Activated naive CD8-positive, alpha-beta T cell treated with anti-CD3 and anti-CD28 coated beads, Interleukin-2, amount 10 ng/mL, durations not matched to agents 7 days and 5 days (primary cell): ENCODE results near the gene CD4. TPM values are rescaled to one million over a fixed set of nuclear protein-coding genes. Genes with fewer than 3 reads are reported as not detected.

ENCODE experiments used
- ATAC-seq: fragments of 150-1000 bp; cut with Tn5 transposase; one replicate; pipeline ENCODE4 v1.10.0; 2021; ENCODE audit warnings: low read depth, moderate library complexity
- POLR2A ChIA-PET: fragments of 350-600 bp; sonication (Branson Sonifier 250); formaldehyde crosslinking; loops from one replicate; lab custom pipeline; 2021; ENCODE audit warnings: antibody characterized with exemption; lab: Charles Lee
- DNase-seq: peaks from one replicate; pipeline ENCODE4 v3.0.0; 2021
- H3K27ac Mint-ChIP-seq: one replicate; pipeline ENCODE4 v1.8.0; 2022; ENCODE audit warnings: mild to moderate bottlenecking, mixed read lengths
- H3K27me3 Mint-ChIP-seq: one replicate; pipeline ENCODE4 v1.8.0; 2022; ENCODE audit warnings: mild to moderate bottlenecking, moderate library complexity, mixed read lengths
- H3K36me3 Mint-ChIP-seq: one replicate; pipeline ENCODE4 v1.8.0; 2021; ENCODE audit warnings: mild to moderate bottlenecking, mixed read lengths
- H3K4me1 Mint-ChIP-seq: one replicate; pipeline ENCODE4 v1.8.0; 2021; ENCODE audit warnings: mixed read lengths
- H3K4me3 Mint-ChIP-seq: one replicate; pipeline ENCODE4 v1.8.0; 2022; ENCODE audit warnings: mild to moderate bottlenecking, moderate library complexity, mixed read lengths
- H3K9me3 Mint-ChIP-seq: one replicate; pipeline ENCODE4 v1.8.0; 2021; ENCODE audit warnings: mixed read lengths
- total RNA-seq, 2 experiments: library from RNA; stranded (reverse); gene quantifications; one replicate each; pipeline ENCODE4 v1.2.3, GENCODE V29; 2021

CD4 gene
- total RNA-seq, 2 experiments from 2014 or later: 2.6 to 3.0 TPM

GRCh38 chr12:6784761-6785160 lies 4.6 kb upstream of the CD4 start:
- POLR2A ChIA-PET: no interaction called here
- ATAC-seq (no peak), DNase-seq (no peak)
- Mint-ChIP-seq H3K27ac (no peak overlapping the region), H3K27me3 (peaks cover 6% of the 10 kb centered on the region), H3K4me3 (no peak overlapping the region), H3K36me3 (no peaks in the 10 kb centered on the region), H3K9me3 (no peaks in the 10 kb centered on the region), H3K4me1 (peaks cover 27% of the 10 kb centered on the region)

DNA sequence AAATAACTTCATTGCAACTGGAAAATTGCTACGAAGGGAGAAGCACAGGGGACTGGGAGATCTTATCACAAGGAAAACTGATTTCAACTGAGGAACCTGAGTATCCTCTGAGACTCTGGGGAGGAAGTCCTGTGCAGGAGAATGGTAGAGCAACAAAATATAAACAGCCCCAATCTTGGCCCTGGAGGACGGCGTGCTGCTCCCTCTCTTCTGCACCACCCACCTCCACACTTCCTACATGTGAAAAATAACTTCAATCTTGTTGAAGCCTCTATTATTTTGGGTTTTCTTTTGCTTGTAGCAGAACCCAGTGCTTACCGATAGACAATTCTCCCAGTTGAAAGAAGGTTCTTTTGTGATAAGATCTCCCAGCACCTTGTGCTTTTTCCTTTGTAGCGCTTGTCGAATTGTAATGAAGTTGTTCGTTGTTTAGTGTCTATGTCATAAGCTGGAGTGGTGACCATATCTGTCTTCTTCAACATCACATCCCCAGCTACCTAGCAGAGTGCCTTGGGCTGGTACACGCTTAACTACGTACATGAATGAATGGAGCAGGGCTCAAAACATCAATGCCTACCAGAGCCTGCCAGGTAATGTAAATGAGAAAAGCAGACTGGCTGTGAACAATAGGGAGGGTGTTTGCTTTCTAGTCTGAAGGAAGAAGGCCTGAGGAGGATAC lies 2.8 kb upstream of the CD4 start:
- Mint-ChIP-seq H3K36me3 (no peaks in the 10 kb centered on the region), H3K27me3 (peaks cover 7% of the 10 kb centered on the region), H3K27ac (no peak overlapping the region), H3K4me3 (peak overlapping the region; percentile 2), H3K9me3 (no peaks in the 10 kb centered on the region), H3K4me1 (peaks cover 19% of the 10 kb centered on the region)
- DNase-seq (no peak), ATAC-seq (peak; percentile 12)
- POLR2A ChIA-PET: interaction anchor here (1.3 to 1.8 kb wide), 2 partner anchors 34 kb away, joined by 4 to 5 read pairs; partner anchors contain the start of gene MLF2

DNA sequence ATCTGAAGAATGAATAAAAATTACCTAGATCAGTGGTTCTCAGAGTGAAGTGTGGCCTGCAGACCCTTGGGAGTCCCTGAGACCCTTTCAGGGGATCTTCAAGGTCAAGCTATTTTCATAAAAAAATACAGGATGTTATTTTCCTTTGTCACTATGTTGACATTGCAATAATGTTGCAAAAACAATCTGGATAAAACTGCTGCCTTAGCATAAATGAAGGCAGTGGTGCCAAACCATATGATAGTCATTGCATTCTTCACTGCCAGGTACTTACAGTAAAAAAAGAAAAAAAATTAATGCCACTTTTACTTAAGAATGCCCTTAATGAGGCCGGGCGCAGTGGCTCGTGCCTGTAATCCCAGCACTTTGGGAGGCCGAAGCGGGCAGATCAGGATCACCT lies 2.0 kb upstream of the CD4 start:
- POLR2A ChIA-PET: interaction anchor here (1.8 kb wide), 1 partner anchor 35 kb away, joined by 5 read pairs; the partner anchor contains the start of gene MLF2
- DNase-seq (no peak), ATAC-seq (no peak)
- H3K27me3 Mint-ChIP-seq: peaks cover 8% of the 10 kb centered on the region
- peaks cover 26% of the 10 kb centered on the region for H3K4me1 Mint-ChIP-seq
- no peak overlapping the region for H3K4me3 Mint-ChIP-seq
- no peaks in the 10 kb centered on the region for H3K36me3 Mint-ChIP-seq
- H3K27ac Mint-ChIP-seq: no peak overlapping the region
- no peaks in the 10 kb centered on the region for H3K9me3 Mint-ChIP-seq

DNA sequence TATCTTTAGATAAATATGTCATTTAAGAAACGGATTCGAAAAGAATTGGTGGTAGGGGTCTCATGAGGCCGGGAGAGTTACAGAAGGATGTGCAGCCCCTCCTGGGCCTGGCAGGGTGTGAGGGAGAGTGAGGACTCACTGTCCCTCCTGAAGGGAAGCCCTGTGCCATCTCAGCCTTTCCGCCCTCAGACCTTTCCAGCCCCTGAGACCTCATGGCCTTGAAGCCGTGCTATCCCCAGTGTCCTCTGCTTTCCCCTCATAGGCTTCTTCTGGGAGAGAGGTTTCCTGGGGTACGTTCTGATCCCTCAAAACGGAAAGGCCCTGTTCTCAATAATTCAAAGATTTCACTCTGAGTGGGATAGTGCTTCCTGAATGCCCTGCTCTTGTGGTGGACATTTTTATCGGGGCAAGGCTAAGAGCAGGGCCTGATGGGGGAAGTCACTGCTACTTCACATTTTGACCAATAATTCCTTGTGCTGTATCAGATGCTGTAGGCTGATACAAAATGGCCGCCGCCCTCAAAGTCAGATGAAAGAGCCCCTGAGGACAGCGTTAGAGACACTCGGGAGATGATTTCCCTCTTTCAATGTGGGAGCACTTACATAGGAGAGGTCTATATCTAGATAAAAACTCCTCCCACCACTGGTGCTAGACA lies 1.3 kb downstream of the CD4 start:
- no peak for ATAC-seq
- Mint-ChIP-seq H3K4me1 (peaks cover 39% of the 10 kb centered on the region), H3K9me3 (no peaks in the 10 kb centered on the region), H3K4me3 (no peak overlapping the region), H3K27me3 (peaks cover 24% of the 10 kb centered on the region), H3K36me3 (no peaks in the 10 kb centered on the region), H3K27ac (no peak overlapping the region)
- no peak for DNase-seq
- POLR2A ChIA-PET: interaction anchor here (2.3 kb wide), 1 partner anchor 37 kb away, joined by 11 read pairs; the partner anchor contains the start of gene MLF2

GRCh38 chr12:6791931-6792520 lies 2.7 kb downstream of the CD4 start:
- DNase-seq (no peak), ATAC-seq (peak; percentile 5)
- Mint-ChIP-seq H3K27me3 (peaks cover 37% of the 10 kb centered on the region), H3K4me3 (peak overlapping the region; percentile 58), H3K4me1 (peaks cover 30% of the 10 kb centered on the region), H3K27ac (peak overlapping the region; percentile 30), H3K9me3 (no peaks in the 10 kb centered on the region), H3K36me3 (no peaks in the 10 kb centered on the region)
- POLR2A ChIA-PET: interaction anchor here (0.8 to 2.3 kb wide), 6 partner anchors 17 to 103 kb away, joined by 3 to 11 read pairs (median 4); partner anchors contain the start of genes COPS7A, MLF2, USP5 and ZNF384

DNA sequence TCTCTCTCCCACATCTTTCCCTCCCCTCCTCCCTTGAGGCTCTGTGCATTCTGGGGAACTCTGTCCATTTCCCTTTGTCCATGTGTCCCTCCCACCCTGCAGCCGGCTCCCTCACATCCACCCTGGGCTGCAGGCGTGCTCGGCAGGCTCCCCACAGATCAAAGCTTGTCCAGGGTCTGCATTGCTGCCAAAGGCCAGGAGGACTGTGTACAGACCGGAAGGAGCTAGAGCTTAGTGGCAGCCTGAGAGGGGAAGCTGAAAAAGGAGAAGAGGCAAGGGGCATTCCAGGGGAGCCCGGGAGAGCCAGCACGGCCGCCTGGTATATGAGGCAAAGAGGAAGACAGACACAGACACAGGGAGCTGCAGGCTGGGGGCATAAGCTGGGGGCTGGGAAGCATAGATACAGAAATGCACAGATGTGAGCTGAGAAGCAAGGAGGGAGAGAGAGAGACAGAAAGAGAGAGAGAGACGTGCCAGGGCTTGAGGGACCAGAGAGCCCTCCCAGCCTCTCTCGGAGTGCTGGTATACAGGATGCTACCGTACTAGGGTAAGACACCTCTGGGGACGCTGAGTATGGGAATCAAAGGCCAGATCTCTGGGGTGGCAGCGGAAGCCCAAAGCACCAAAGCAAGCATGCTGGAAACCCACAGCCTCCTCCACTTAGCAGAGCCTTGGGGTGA lies 3.3 kb downstream of the CD4 start:
- Mint-ChIP-seq H3K4me3 (peak overlapping the region; percentile 58), H3K27ac (peak overlapping the region; percentile 44), H3K27me3 (peaks cover 41% of the 10 kb centered on the region), H3K9me3 (no peaks in the 10 kb centered on the region), H3K4me1 (peaks cover 28% of the 10 kb centered on the region), H3K36me3 (no peaks in the 10 kb centered on the region)
- peak; percentile 57 for DNase-seq
- ATAC-seq: peak; percentile 94
- POLR2A ChIA-PET: interaction anchor here (0.5 to 2.3 kb wide), 7 partner anchors 18 to 151 kb away, joined by 3 to 11 read pairs (median 4); partner anchors contain the start of genes C12orf57, COPS7A, MLF2 and RNU7-1

- H3K27ac Mint-ChIP-seq: no peak overlapping the region
- DNase-seq: no peak
- peaks cover 45% of the 10 kb centered on the region for H3K27me3 Mint-ChIP-seq
- H3K4me1 Mint-ChIP-seq: peaks cover 22% of the 10 kb centered on the region
- no peak overlapping the region for H3K4me3 Mint-ChIP-seq
- no peaks in the 10 kb centered on the region for H3K36me3 Mint-ChIP-seq
- H3K9me3 Mint-ChIP-seq: no peaks in the 10 kb centered on the region
- POLR2A ChIA-PET: no interaction called here
- no peak for ATAC-seq
Measured at GRCh38 chr12:6795088-6795487, 5.8 kb downstream of the CD4 start.

- POLR2A ChIA-PET: no interaction called here
- H3K4me3 Mint-ChIP-seq: no peak overlapping the region
Measured at GRCh38 chr12:6796576-6796975, 7.2 kb downstream of the CD4 start.

DNA sequence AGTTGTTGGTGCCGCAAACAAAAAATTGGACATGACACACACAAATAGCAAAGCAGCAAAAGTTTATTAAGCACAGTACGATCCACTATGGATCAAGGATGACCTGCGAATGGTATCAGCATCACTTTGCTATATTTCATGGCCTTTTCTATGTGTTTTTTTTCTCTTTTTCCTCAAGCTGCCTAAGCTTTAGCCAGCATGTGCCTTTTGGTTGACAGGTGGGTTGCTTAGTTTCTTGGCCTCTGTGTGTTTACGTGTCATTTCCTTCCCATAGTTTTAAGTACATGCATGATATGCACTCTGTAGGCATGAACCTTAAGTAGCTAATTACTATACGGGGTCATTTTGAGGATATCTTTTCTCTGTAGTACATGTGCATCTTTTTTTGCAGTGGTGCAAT lies 9.8 kb downstream of the CD4 start:
- POLR2A ChIA-PET: no interaction called here
- no peaks in the 10 kb centered on the region for H3K9me3 Mint-ChIP-seq
- no peak for DNase-seq
- H3K27me3 Mint-ChIP-seq: peaks cover 41% of the 10 kb centered on the region
- no peaks in the 10 kb centered on the region for H3K36me3 Mint-ChIP-seq
- no peak overlapping the region for H3K27ac Mint-ChIP-seq
- no peak for ATAC-seq
- peaks cover 3% of the 10 kb centered on the region for H3K4me1 Mint-ChIP-seq
- H3K4me3 Mint-ChIP-seq: no peak overlapping the region

More at GRCh38 chr12:6796576-6796975, 7.2 kb downstream of the CD4 start:
- no peak for ATAC-seq
- Mint-ChIP-seq H3K36me3 (no peaks in the 10 kb centered on the region), H3K27ac (no peak overlapping the region), H3K27me3 (peaks cover 45% of the 10 kb centered on the region), H3K4me1 (peaks cover 22% of the 10 kb centered on the region), H3K9me3 (no peaks in the 10 kb centered on the region)
- no peak for DNase-seq

GRCh38 chr12:6807170-6807569 lies 17.8 kb downstream of the CD4 start:
- ATAC-seq (no peak), DNase-seq (no peak)
- Mint-ChIP-seq H3K4me3 (no peak overlapping the region), H3K4me1 (no peaks in the 10 kb centered on the region), H3K27me3 (peaks cover 29% of the 10 kb centered on the region), H3K27ac (no peak overlapping the region), H3K36me3 (no peaks in the 10 kb centered on the region), H3K9me3 (no peaks in the 10 kb centered on the region)
- POLR2A ChIA-PET: interaction anchor here (0.7 kb wide), 1 partner anchor 53 kb away, joined by 8 read pairs; no protein-coding TSS in a partner anchor

GRCh38 chr12:6809056-6809455 lies 19.7 kb downstream of the CD4 start:
- Mint-ChIP-seq H3K27ac (no peak overlapping the region), H3K4me3 (no peak overlapping the region), H3K4me1 (no peaks in the 10 kb centered on the region), H3K9me3 (no peaks in the 10 kb centered on the region), H3K27me3 (peaks cover 38% of the 10 kb centered on the region), H3K36me3 (no peaks in the 10 kb centered on the region)
- no peak for DNase-seq
- ATAC-seq: no peak
- POLR2A ChIA-PET: interaction anchor here (1.2 kb wide), 1 partner anchor 16 kb away, joined by 3 read pairs; no protein-coding TSS in a partner anchor

DNA sequence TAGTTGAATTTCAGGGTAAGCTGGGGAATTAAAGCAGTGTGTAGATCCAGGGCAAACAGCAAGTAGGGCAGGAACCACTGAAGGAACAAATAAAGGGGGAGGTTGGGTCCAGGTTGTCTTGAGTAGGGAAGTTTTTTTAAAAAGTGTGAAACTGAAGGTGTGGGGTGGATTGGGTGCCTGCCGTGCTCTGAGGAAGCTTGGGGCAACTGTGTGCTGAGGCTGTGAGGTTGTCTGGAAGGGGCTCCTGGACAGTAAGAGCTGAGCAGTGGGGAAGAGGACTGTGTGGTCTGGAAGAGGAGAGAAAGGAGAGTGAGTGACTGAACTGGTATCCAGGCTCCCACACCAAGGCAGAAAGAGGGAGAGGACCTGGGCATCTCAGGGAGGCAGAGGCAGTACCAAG lies 21.4 kb downstream of the CD4 start:
- Mint-ChIP-seq H3K4me1 (no peaks in the 10 kb centered on the region), H3K27me3 (peaks cover 37% of the 10 kb centered on the region), H3K9me3 (no peaks in the 10 kb centered on the region), H3K27ac (no peak overlapping the region), H3K36me3 (no peaks in the 10 kb centered on the region), H3K4me3 (no peak overlapping the region)
- ATAC-seq (no peak), DNase-seq (no peak)
- POLR2A ChIA-PET: interaction anchor here (0.6 to 0.7 kb wide), 2 partner anchors 65 to 246 kb away, joined by 3 read pairs; no protein-coding TSS in a partner anchor

DNA sequence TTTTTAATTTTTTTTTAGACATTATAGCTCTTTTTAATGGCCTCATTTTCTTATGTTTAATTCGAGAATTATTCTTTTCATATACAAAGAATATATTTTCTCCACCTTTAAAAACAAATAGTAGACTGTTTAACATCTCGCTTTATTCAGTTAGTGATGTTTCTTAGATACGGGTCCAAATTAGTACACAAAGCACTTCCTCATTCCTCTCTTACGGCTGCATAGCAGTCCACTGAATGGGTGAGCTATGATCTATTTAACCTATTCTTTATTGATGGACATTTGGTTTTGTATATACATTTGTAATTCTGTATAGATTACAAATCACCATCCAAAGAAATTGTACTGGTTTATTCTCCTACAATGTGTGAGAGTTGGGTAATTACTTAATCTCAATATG lies 24.0 kb downstream of the CD4 start:
- Mint-ChIP-seq H3K9me3 (no peaks in the 10 kb centered on the region), H3K27ac (no peak overlapping the region), H3K4me3 (no peak overlapping the region), H3K36me3 (no peaks in the 10 kb centered on the region), H3K27me3 (peaks cover 33% of the 10 kb centered on the region), H3K4me1 (no peaks in the 10 kb centered on the region)
- DNase-seq (no peak), ATAC-seq (no peak)
- POLR2A ChIA-PET: interaction anchor here (0.7 kb wide), 2 partner anchors 128 to 181 kb away, joined by 6 to 7 read pairs; no protein-coding TSS in a partner anchor
